Smooth muscle cell of the brain vasculature (primary cell): Measurements from ENCODE around the gene ADAMTS17.

Experiments used
- DNase-seq: peaks from one replicate; pipeline ENCODE4 v3.0.0-alpha.2; 2012; ENCODE audit warnings: low read depth, low spot score

Gene ADAMTS17

DNA sequence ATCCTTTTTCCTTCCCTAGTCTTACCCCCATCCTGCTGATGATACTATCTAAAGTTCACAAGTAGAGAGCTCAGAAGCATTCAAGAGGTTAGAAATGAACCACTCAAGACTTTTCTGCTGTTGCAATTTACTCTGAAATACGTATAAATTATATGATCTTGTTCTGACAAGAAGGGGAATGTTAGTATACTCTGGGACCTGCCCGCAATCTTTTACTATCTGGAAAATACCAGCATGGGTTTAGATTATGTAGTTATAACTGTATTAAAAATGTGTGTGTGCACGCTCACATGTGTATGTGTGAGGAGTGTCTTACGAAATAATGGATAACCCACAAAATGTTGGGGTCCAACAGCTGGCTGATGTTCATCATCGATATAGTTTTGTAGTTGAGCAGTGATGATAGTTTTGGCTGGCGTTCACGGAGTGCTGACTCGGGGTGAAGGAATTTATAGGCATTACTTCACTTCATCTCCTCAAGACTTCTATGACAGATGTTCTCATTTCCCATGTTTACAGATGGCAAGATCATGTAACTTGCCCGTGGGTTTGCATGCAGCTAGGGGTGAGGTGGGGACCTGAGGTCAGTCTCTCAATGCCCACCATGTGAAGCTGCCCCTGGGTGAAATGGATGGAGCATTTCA is 311.1 kb downstream of the ADAMTS17 start:
- DNase-seq = no peak

DNA sequence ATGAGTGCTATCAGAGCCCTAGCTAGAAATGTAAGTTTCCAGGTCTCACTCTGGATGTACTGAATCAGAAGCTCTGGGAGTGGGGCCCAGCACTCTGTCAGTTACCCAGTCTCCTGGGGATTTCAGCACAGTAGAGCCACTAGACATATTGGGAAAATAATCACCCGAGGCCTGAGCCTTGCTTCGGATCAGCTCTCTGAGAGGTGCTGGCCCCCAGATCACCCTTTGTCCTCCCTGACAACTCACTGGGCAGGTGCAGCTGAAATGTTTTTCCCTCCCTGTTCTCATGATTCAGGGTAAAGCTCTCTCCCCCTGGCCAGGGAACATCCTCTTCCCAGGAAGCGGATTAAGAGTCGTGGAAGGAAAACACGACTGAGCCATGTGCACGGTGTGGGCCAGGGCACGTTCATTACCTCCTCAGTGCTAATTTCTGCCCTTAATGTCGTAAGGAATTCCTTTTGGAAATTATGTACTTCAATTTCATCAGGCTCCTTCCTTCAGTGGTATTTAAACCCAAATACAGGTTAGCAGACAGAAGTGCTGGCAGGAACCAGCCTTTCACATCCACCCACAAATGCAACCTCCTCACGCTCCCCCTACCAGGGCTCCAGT is 311.8 kb downstream of the ADAMTS17 start:
- no peak for DNase-seq

DNA sequence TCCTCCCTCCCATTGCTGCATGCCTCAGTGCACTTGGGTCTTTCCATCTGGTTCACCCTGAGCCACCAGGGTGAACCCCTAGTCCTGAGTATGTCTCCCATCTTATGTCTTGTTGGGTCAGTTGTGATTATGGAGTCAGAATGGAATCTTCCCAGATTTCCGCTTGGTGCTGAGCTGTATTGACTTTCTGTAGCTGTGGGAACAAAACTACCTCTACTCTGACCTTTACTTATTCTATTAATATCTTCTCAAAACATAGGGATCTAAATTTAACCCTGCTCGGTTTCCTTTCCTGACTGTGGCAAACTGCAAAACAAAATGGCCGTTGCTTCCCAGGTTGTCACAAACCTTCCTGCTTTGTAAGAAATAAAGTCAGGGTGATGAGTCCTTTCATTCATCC is 312.7 kb downstream of the ADAMTS17 start:
- no peak for DNase-seq

- no peak for DNase-seq
These were observed 315.7 kb downstream of the ADAMTS17 start for GRCh38 chr15:100026041-100026440.

GRCh38 chr15:100022806-100023205 is 319.0 kb downstream of the ADAMTS17 start:
- DNase-seq = no peak

DNA sequence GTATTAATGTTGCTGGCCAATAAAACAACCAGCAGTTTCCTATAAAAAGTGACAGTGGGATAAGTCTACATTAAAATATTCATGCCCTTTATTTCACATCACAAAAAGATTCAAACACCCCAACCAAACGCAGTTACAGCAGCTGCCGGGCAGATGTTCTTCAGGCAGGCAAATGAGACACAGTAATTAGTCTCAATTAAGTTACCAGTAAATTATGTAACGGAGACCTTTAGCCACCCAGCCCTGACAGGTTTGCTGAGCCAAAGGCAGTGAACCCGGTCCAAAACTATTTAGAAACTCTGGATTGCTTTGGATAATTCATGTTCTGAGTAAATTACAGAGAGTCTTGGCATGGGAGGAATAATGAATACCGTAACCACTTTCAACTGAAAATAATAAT is 319.4 kb downstream of the ADAMTS17 start:
- no peak for DNase-seq

DNA sequence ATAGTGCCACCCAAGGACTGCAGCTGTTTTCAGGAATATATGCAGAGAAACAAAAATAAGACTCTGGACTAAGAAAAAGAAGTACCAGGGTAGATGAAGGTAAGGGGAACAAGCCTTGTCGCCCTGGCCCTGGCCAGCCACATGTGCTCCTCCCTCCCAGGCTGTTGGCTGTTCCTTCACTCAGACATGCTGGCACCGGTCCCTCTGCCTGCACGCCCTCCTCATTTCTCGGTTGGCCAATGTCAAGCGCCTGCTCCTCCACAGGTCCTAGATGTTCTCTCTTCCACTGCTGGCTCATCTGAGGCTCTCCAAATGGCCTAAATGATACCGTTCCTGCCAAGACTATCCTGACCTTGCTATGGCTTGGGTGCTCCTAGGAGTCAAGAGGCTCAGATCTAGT is 320.1 kb downstream of the ADAMTS17 start:
- no peak for DNase-seq

DNA sequence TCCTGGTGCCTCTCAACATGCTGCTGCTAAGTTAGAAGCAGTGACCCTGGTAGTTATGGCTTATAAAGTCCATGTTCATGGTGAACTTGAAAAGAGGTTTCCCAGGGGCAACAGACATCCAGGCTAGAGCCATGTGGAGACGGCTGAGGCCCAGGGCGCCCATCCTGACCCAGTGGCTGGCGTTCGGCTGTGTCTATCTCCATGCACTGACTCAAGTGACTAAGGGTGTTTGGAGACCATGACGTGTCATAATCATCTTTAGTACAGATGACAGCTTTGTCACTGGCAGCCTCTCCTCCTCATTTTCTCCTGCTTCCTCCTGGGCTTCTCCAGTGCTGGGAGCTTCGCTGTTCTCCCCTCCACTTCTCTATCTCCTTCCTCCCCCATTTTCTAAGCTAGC is 321.2 kb downstream of the ADAMTS17 start:
- DNase-seq = no peak

DNA sequence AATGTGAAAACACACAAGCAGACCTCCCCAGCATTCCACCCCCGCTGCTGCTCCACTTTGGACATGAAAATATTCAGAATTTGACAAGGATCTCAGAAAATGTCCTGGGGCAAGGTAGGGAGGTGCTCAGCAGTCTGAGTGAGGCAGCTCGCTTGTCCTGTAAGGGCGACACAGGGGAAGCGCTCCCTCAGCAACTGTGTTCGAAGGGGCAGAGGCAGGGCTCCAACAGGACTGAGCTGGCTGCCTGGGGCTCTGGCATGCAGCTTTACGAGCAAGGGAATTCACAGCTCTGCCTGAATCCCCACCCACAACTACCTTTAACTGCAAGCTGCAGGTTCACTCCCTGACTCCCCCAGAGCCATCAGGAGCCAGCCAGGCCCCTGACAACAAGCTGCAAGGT is 321.6 kb downstream of the ADAMTS17 start:
- no peak for DNase-seq

DNA sequence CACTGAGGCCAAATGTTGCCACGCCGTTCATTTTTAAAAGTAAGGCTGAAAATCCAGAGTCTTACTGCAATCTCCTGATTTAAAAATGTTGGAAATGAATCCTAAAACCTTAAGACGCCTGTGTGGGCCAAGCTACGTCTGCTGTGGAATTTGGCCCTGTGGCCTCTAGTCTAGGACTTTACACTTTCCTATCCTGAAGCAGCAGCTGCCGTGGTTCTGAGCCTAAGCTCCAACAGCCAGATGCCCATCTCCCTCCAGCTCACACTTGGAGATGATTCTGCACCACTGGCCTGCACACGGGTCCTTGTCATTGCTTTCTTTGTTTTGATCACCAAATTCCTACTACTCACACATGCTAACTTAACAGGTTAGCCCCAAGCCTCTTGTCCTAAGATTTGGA is 322.2 kb downstream of the ADAMTS17 start:
- DNase-seq = no peak

GRCh38 chr15:100018191-100018590 is 323.6 kb downstream of the ADAMTS17 start:
- DNase-seq = no peak

- DNase-seq = no peak
These were observed 324.6 kb downstream of the ADAMTS17 start for GRCh38 chr15:100017140-100017539.

GRCh38 chr15:100016632-100017031 is 325.1 kb downstream of the ADAMTS17 start:
- DNase-seq = no peak

DNA sequence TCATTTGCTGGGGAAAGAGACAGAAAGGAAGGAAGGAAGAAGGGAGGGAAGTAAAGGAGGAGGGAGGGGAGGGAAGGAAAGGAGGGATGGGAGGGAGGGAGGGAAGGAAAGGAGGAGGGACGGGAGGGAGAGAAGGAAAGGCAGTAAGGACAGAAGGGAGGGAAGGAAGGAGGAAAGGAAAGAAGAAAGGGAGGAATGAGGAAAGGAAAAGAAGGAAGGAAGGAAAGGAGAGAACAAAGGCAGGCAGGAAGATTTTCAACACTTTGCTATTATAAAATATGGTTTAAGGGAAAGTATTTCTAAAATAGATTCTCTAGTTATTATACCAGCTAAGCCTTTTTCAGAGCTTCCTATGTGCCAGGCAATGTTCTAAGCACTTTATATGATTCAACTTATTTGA is 330.5 kb downstream of the ADAMTS17 start:
- no peak for DNase-seq

GRCh38 chr15:100009372-100009771 is 332.4 kb downstream of the ADAMTS17 start:
- DNase-seq = no peak

- no peak for DNase-seq
These were observed 333.5 kb downstream of the ADAMTS17 start for GRCh38 chr15:100008258-100008657.

GRCh38 chr15:100007609-100008008 is 334.2 kb downstream of the ADAMTS17 start:
- DNase-seq = no peak

DNA sequence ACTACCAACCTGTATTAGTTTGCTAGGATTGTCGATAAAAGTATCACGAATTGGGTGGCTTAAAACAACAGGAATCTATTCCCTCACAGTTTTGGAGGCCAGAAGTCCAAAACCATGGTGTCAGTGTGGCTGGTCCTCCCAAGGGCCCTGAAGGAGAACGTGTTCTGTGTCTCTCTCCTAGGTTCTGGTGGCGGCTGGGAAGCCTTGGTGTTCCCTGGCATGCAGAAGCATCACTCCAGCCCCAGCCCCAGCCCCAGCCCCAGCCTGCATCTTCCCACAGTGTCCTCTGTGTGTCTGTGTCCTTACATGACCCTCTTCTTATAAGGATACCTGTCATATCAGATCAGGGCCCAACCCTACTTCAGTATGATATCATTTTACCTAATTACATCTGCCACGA is 336.1 kb downstream of the ADAMTS17 start:
- no peak for DNase-seq

- no peak for DNase-seq
These were observed 336.8 kb downstream of the ADAMTS17 start for GRCh38 chr15:100005013-100005412.

DNA sequence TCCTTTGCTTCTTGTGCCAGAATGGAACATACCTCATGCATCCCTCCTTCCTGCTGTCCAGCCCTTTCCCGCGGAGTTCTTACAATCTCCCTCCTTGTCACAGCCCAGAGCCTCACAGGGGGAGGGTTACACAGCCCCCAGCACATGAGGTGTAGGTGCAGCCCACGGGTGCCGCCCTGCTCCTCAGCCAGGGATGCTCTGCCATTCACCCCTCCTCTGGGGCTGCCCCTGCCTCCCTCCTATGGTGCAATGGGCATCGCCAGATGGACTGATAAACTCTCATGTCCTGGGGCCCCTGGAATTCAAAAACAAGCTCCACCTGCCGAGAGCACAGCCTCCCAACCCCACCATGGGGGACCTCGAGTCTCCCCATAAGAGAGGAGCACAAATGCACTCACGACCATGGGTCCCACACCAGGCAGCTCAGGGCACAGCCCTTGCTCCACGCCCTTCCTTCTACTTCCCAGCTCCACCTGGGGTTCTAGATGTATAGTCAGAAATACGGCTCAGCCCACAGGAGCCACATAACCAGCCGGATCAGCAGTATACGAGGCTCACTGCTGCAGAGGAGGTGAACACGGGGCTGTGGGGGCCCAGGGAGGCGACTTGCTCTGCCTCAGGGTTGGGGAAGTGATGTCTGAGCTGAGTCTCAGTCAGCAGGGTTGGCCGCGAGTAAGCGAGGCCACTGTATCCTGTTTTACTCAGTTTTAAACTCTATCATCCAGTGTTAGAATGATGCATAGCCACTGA is 338.8 kb downstream of the ADAMTS17 start:
- no peak for DNase-seq

GRCh38 chr15:100002086-100002620 is 339.6 kb downstream of the ADAMTS17 start:
- no peak for DNase-seq

DNA sequence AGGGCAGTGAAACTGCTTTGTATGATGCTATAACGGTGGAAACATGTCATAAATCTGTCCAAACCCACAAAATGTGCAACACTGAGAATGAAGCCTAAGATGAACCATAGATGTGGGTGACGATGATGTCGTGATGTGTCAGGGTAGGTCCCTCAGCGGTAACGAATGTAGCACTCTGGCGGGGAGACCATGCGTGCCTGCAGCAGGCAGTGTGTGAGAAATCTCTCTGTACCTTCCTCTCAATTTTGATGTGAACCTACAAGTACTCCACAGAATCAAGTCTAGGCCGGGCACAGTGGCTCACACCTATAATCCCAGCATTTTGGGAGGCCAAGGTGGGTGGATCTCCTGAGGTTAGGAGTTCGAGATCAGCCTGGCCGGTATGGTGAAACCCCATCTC is 340.4 kb downstream of the ADAMTS17 start:
- DNase-seq = no peak
